Panc1 (cell line): ENCODE measurements around the gene SSR1. TPM values are rescaled to one million over a fixed set of nuclear protein-coding genes. Genes with fewer than 3 reads are reported as not detected.
"Not testable (repeated sequence)": the region's sequence is repeated elsewhere in the genome, so short reads cannot be mapped to it uniquely, and the experiment has no call there.

Source experiments
- ATAC-seq: fragments of 200-7000 bp; cut with Tn5 transposase; 2 replicates; pipeline ENCODE4 v1.9.1; 2020; ENCODE audit warnings: mild to moderate bottlenecking, moderate library complexity
- Bru-seq: library from RNA; stranded (reverse); fragments of 400-500 nt; gene quantifications from one replicate; lab custom pipeline; 2021; lab: Mats Ljungman, UMichigan
- BruChase-seq, 2 experiments: library from RNA; stranded (reverse); fragments of 400-500 nt; gene quantifications; one replicate each; lab custom pipeline; 2021; lab: Mats Ljungman, UMichigan
- BruUV-seq: library from RNA; stranded (reverse); fragments of 400-500 nt; replicated peaks from 2 replicates; lab custom pipeline; 2021; lab: Mats Ljungman, UMichigan
- CTCF ChIA-PET: fragments of 300-600 bp; sonication (Branson Sonifier 250); formaldehyde crosslinking; loops from one replicate; lab custom pipeline; 2022; ENCODE audit warnings: antibody characterized with exemption; lab: Charles Lee
- POLR2A ChIA-PET: fragments of 300-600 bp; sonication (Branson Sonifier 250); formaldehyde crosslinking; loops from one replicate; lab custom pipeline; 2022; ENCODE audit warnings: antibody characterized with exemption; lab: Charles Lee
- DNase-seq: peaks from one replicate; pipeline ENCODE4 v3.0.0-alpha.2; 2010; ENCODE audit warnings: low read depth, low spot score
- H3K27ac ChIP-seq: 2 replicates; pipeline ENCODE4 v1.5.1; 2011; ENCODE audit warnings: mild to moderate bottlenecking, low read length, inconsistent platforms
- H3K27me3 ChIP-seq: fragments of 200-500 bp; sonication (Bioruptor generic); 2 replicates; pipeline ENCODE4 v1.6.0; 2014; ENCODE audit warnings: low read length, inconsistent platforms; ENCODE audit not compliant: control insufficient read depth, insufficient read depth
- H3K36me3 ChIP-seq: fragments of 200-500 bp; sonication (Bioruptor generic); 2 replicates; pipeline ENCODE4 v1.5.1; 2014; ENCODE audit warnings: inconsistent platforms, mild to moderate bottlenecking, low read length, moderate library complexity; ENCODE audit not compliant: control insufficient read depth, insufficient read depth
- H3K4me1 ChIP-seq: 2 replicates; pipeline ENCODE4 v1.5.1; 2011; ENCODE audit warnings: inconsistent platforms, mild to moderate bottlenecking, low read length, moderate library complexity; ENCODE audit not compliant: control insufficient read depth, insufficient read depth
- H3K4me3 ChIP-seq, 2 experiments: 2 replicates each; pipeline ENCODE4 v1.5.1; 2011 to 2012; ENCODE audit warnings: low read depth in 2 of 2, low read length in 2 of 2, mild to moderate bottlenecking in 2 of 2, inconsistent platforms in 1 of 2, moderate library complexity in 1 of 2
- H3K9me3 ChIP-seq: fragments of 200-500 bp; sonication (Bioruptor generic); 2 replicates; pipeline ENCODE4 v1.5.1; 2014; ENCODE audit warnings: low read depth, mild to moderate bottlenecking, inconsistent platforms, low read length, moderate library complexity; ENCODE audit not compliant: control insufficient read depth, insufficient read depth
- POLR2AphosphoS5 ChIP-seq: IDR thresholded peaks from 2 replicates; pipeline ENCODE4 v1.6.1; 2012; ENCODE audit warnings: mild to moderate bottlenecking, low read depth, low read length, moderate library complexity
- SIN3A ChIP-seq: IDR thresholded peaks from 2 replicates; pipeline ENCODE4 v1.6.1; 2012; ENCODE audit warnings: low read depth, mild to moderate bottlenecking, low read length, moderate library complexity, borderline replicate concordance; ENCODE audit not compliant: insufficient read depth
- TCF7L2 ChIP-seq: IDR thresholded peaks from 2 replicates; pipeline ENCODE4 v1.6.1; 2011; ENCODE audit warnings: mild to moderate bottlenecking, low read depth, low read length, inconsistent platforms
- in situ Hi-C: cut with HindIII; loops from 2 replicates; pipeline ENCODE4 v1.10.0; 2016; ENCODE audit warnings: low sequenced_read_pairs, low pct_unique_long_range_greater_than_20kb
- intact Hi-C: fragments of 100-400 bp; cut with micrococcal nuclease; formaldehyde crosslinking; loops from one replicate; pipeline ENCODE4 v1.10.0; 2022; ENCODE audit not compliant: unreplicated experiment
- long read RNA-seq: library from polyadenylated mRNA; unstranded; transcript quantifications from one replicate; pipeline ENCODE4 v2.0.0, GENCODE V29; 2021; ENCODE audit not compliant: unreplicated experiment
- polyA plus RNA-seq: library from polyadenylated mRNA; unstranded; fragments of >200 nt; gene quantifications from one replicate; pipeline ENCODE4 v1.2.1, GENCODE V29; 2012; ENCODE audit warnings: missing spikeins; ENCODE audit not compliant: insufficient read length
- total RNA-seq: library from RNA; stranded (reverse); gene quantifications from one replicate; pipeline ENCODE4 v1.2.1, GENCODE V29; 2021; ENCODE audit not compliant: unreplicated experiment
- TF ChIP-seq, protein P1 (sequence below), 2 experiments: IDR thresholded peaks; 2 replicates each; pipeline ENCODE4 v1.6.1; 2011 to 2012; ENCODE audit warnings: low read depth in 2 of 2, control low read depth in 1 of 2, low read length in 1 of 2, mild to moderate bottlenecking in 1 of 2, moderate library complexity in 1 of 2; ENCODE audit not compliant: insufficient read depth in 1 of 2
- TF ChIP-seq, protein P2 (sequence below): fragments of 450-650 bp; IDR thresholded peaks from 2 replicates; pipeline ENCODE4 v1.5.1; 2017; ENCODE audit warnings: mild to moderate bottlenecking

Gene SSR1
- 119 TPM for total RNA-seq
- 123 TPM for polyA plus RNA-seq
- Bru-seq, nascent RNA: percentile 78 among the genes with signal in this experiment
- BruChase-seq, experiment 1, labeled RNA remaining after a 2-hour chase: percentile 87 among the genes with signal in this experiment
- percentile 95 among the genes with signal in this experiment for BruChase-seq, experiment 2, labeled RNA remaining after a 6-hour chase
- long read RNA-seq, full-length matches to known transcripts: 181 of 242 reads
- long read RNA-seq, partial matches to known transcripts: 1 of 242 reads
- long read RNA-seq, other reads (novel, unspliced or antisense): 60 of 242 reads

DNA sequence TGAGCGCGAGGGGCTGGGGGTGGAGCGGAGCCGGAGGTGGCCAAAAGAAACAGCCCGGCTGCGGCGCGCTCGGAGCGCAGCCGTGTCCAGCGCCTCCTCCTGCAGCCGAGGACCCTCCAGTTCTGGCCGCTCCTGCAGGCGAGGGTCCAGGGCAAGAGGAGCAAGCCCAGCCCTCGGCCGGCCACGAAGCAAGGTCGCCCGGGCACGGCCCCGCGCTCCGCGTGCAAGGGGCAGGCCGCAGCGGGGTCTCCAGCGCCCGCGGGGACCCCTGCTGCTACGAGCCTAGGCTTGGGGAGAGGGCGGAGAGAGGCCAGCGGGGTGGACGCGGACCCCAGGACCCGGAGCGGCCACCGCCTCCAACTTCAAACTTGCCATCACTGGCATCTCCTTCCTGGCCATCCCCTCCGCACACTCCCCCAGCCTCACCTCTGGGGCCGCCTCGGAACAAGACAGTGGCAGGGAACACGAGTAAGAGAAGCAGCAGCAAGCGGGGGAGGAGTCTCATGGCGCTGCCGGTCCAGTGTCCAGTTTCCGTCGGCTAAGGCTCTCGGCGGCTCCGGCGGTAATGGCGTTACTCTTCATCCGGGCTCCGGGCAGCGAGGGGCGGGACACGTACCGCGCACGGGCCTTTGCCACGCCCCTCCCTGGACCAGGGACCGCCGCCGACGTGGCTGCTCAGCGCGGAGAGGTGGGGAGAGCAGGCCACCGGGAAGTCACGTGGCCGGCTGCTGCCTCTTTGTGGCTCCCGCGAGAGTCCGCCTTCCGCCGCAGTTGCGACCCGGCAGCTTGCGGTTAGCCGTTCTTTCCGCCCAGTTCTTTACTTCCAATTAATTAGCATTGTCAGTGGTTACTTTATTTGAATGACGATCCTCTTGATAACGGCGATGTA lies at the start of gene SSR1:
SSR1 (minus strand) TSS at position 584 of the 889 bp plus-strand sequence; CDS start at position 505, 79 bp downstream.
- DNase-seq (peak; percentile 53), ATAC-seq (peak; percentile 100)
- POLR2A ChIA-PET: interaction anchor here (0.6 kb wide), 1 partner anchor 246 kb away, joined by 8 read pairs; no protein-coding TSS in a partner anchor
- CTCF ChIA-PET: interaction anchor here (0.6 kb wide), 2 partner anchors 79 to 87 kb away, joined by 3 to 5 read pairs; no protein-coding TSS in a partner anchor
- in situ Hi-C loops: no loop called here
- H3K4me3 ChIP-seq: peak within 1 kb of the TSS; percentile 86 to 95
- no peaks in the 10 kb centered on the region for H3K27me3 ChIP-seq
- H3K27ac ChIP-seq: peak within 1 kb of the TSS; percentile 89
- H3K36me3 ChIP-seq: peaks cover 15% of the 10 kb centered on the region
- no TSS peak for BruUV-seq
- H3K4me1 ChIP-seq: peaks cover 3% of the 10 kb centered on the region; the same call in 1 of the 2 replicates
- intact Hi-C loops: no loop called here
- TF ChIP-seq, protein P1, sequence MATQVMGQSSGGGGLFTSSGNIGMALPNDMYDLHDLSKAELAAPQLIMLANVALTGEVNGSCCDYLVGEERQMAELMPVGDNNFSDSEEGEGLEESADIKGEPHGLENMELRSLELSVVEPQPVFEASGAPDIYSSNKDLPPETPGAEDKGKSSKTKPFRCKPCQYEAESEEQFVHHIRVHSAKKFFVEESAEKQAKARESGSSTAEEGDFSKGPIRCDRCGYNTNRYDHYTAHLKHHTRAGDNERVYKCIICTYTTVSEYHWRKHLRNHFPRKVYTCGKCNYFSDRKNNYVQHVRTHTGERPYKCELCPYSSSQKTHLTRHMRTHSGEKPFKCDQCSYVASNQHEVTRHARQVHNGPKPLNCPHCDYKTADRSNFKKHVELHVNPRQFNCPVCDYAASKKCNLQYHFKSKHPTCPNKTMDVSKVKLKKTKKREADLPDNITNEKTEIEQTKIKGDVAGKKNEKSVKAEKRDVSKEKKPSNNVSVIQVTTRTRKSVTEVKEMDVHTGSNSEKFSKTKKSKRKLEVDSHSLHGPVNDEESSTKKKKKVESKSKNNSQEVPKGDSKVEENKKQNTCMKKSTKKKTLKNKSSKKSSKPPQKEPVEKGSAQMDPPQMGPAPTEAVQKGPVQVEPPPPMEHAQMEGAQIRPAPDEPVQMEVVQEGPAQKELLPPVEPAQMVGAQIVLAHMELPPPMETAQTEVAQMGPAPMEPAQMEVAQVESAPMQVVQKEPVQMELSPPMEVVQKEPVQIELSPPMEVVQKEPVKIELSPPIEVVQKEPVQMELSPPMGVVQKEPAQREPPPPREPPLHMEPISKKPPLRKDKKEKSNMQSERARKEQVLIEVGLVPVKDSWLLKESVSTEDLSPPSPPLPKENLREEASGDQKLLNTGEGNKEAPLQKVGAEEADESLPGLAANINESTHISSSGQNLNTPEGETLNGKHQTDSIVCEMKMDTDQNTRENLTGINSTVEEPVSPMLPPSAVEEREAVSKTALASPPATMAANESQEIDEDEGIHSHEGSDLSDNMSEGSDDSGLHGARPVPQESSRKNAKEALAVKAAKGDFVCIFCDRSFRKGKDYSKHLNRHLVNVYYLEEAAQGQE (IDR thresholded peaks at IDR 0.05; ENCODE audit: insufficient read depth in 1 of 2, low read depth in 2 of 2, low read length in 1 of 2): no peak
- TF ChIP-seq POLR2AphosphoS5 (peak; percentile 89), TCF7L2 (peak; percentile 77; the same call in 1 of the 2 replicates), SIN3A (peak; percentile 60; the same call in 1 of the 2 replicates)
- TF ChIP-seq, protein P2, sequence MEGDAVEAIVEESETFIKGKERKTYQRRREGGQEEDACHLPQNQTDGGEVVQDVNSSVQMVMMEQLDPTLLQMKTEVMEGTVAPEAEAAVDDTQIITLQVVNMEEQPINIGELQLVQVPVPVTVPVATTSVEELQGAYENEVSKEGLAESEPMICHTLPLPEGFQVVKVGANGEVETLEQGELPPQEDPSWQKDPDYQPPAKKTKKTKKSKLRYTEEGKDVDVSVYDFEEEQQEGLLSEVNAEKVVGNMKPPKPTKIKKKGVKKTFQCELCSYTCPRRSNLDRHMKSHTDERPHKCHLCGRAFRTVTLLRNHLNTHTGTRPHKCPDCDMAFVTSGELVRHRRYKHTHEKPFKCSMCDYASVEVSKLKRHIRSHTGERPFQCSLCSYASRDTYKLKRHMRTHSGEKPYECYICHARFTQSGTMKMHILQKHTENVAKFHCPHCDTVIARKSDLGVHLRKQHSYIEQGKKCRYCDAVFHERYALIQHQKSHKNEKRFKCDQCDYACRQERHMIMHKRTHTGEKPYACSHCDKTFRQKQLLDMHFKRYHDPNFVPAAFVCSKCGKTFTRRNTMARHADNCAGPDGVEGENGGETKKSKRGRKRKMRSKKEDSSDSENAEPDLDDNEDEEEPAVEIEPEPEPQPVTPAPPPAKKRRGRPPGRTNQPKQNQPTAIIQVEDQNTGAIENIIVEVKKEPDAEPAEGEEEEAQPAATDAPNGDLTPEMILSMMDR: no peak
- no peaks in the 10 kb centered on the region for H3K9me3 ChIP-seq

DNA sequence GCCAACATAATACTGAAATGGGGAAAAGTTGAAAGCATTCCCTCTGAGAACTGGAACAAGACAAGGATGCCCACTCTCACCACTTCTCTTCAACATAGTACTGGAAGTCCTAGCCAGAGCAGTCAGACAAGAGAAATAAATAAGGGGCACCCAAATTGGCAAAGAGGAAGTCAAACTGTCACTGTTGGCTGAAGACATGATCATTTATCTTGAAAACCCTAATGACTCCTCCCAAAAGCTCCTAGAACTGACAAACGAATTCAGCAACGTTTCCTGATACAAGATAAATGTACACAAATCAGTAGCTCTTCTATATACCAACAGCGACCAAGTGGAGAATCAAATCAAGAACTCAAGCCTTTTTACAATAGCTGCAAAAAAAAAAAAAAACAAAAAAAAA lies 38.9 kb upstream of the SSR1 start:
- POLR2A ChIA-PET: interaction anchor here (0.7 kb wide), 1 partner anchor 243 kb away, joined by 9 read pairs; no protein-coding TSS in a partner anchor
- intact Hi-C loops, H3K27me3 ChIP-seq, BruUV-seq, H3K4me3 ChIP-seq, H3K4me1 ChIP-seq, in situ Hi-C loops, ATAC-seq, H3K36me3 ChIP-seq, CTCF ChIA-PET, H3K27ac ChIP-seq, DNase-seq, H3K9me3 ChIP-seq: not testable (repeated sequence)

DNA sequence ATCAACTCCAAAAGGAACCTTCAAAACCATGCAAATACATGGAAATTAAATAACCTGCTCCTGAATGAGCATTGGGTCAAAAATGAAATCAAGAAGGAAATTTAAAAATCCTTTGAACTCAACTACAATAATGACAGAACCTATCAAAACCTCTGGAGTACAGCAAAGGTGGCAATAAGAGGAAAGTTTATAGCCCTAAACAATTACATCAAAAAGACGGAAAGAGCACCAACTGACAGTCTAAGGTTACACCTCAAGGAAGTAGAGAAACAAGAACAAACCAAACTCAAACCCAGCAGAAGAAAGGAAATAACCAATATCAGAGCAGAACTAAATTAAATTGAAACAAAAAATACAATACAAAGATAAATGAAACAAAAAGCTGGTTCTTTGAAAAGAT lies 37.6 kb upstream of the SSR1 start:
- CTCF ChIA-PET, H3K27me3 ChIP-seq, H3K27ac ChIP-seq, H3K4me1 ChIP-seq, H3K4me3 ChIP-seq, ATAC-seq, H3K9me3 ChIP-seq, in situ Hi-C loops, BruUV-seq, DNase-seq, intact Hi-C loops, H3K36me3 ChIP-seq, POLR2A ChIA-PET: not testable (repeated sequence)

DNA sequence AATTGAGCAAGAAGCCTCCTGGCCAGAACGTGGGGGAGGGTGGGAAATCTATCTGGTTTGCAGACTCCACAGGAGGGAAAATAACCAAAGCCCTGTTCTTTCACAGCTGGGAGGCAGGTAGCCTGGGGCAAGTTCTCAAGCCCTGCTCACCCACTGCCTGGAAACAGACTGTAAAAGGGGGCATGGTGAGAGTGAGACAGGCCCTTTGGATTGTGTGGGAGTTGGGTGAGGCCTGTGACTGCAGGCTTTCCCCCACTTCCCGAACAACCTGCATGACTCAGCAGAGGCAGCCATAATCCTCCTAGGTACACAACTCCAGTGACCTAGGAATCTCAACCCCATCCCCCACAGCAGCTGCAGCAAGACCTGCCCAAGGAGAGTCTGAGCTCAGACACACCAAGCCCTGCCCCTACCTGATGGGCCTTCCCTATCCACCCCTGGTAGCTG lies 34.6 kb upstream of the SSR1 start:
- CTCF ChIA-PET, ATAC-seq, H3K36me3 ChIP-seq, H3K9me3 ChIP-seq, intact Hi-C loops, POLR2A ChIA-PET, H3K27ac ChIP-seq, DNase-seq, H3K4me3 ChIP-seq, in situ Hi-C loops, H3K4me1 ChIP-seq, BruUV-seq, H3K27me3 ChIP-seq: not testable (repeated sequence)
